Stimulated activated naive CD4-positive, alpha-beta T cell (primary cell): Measurements from ENCODE around the gene CCDC136.
A peak's percentile ranks its signal among the peaks of the same experiment; 100 is the strongest.

Experiments used
- DNase-seq, 6 experiments: peaks; one replicate each; lab custom pipeline; 2025; lab: John Stamatoyannopoulos, UW

CCDC136 gene

GRCh38 chr7:128831994-128832879, 40.5 kb downstream of the CCDC136 start:
- no peak for DNase-seq

- DNase-seq: no peak
Observed at GRCh38 chr7:128832880-128833147, 41.0 kb downstream of the CCDC136 start.

- no peak for DNase-seq
Observed at GRCh38 chr7:128833148-128833945, 41.6 kb downstream of the CCDC136 start.

- no peak for DNase-seq
Observed at GRCh38 chr7:128833946-128834325, 42.2 kb downstream of the CCDC136 start.

GRCh38 chr7:128835231-128835751, 43.5 kb downstream of the CCDC136 start:
- DNase-seq: no peak

- DNase-seq: no peak
Observed at GRCh38 chr7:128835790-128836641, 44.2 kb downstream of the CCDC136 start.

- DNase-seq: no peak
Observed at GRCh38 chr7:128836729-128837348, 45.1 kb downstream of the CCDC136 start.

GRCh38 chr7:128837521-128837921, 45.8 kb downstream of the CCDC136 start:
- no peak for DNase-seq

- no peak for DNase-seq
Observed at GRCh38 chr7:128838109-128838779, 46.5 kb downstream of the CCDC136 start.

- DNase-seq: no peak
Observed at GRCh38 chr7:128838981-128839731, 47.4 kb downstream of the CCDC136 start.

GRCh38 chr7:128839751-128840177, 48.0 kb downstream of the CCDC136 start:
- no peak for DNase-seq

- no peak for DNase-seq
Observed at GRCh38 chr7:128840326-128841170, 48.8 kb downstream of the CCDC136 start.

- no peak for DNase-seq
Observed at GRCh38 chr7:128841171-128841690, 49.5 kb downstream of the CCDC136 start.

GRCh38 chr7:128841921-128842673, 50.3 kb downstream of the CCDC136 start:
- DNase-seq: peak; percentile 8 to 53 (median 37)

- DNase-seq: no peak
Observed at GRCh38 chr7:128842674-128843641, 51.2 kb downstream of the CCDC136 start.

GRCh38 chr7:128843938-128844621, 52.3 kb downstream of the CCDC136 start:
- no peak for DNase-seq
